ENCODE measurements around the gene LRRN4CL.
A peak's percentile ranks its signal among the peaks of the same experiment; 100 is the strongest.
"Not testable (repeated sequence)": the region's sequence is repeated elsewhere in the genome, so short reads cannot be mapped to it uniquely, and the experiment has no call there.

The LRRN4CL gene

GRCh38 chr11:62709247-62710000 is 20.1 kb upstream of the LRRN4CL start:
- peak; percentile 91 for DNase-seq (ENCODE audit: low read depth, low spot score)

DNA sequence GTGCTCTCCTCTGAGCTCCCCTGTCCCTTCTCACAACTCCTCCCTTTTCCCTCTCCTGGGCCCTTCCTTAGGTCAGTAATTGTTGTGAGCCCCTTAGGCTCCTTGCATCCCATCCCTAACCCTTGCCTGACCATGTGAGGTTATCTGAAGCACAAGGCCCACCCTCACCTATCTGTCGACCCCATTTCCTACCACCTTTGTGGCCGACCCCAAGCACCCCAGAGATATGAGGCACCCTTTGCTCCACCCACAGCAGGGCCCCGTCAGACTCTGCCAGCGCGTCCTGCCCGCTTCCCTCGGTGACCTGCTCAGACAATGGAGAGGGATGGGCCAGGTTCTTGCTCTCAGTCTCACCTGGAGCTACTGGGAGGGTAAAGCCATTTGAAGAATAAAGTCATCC is 19.5 kb upstream of the LRRN4CL start:
- DNase-seq (ENCODE audit: low read depth, low spot score), result no peak

DNA sequence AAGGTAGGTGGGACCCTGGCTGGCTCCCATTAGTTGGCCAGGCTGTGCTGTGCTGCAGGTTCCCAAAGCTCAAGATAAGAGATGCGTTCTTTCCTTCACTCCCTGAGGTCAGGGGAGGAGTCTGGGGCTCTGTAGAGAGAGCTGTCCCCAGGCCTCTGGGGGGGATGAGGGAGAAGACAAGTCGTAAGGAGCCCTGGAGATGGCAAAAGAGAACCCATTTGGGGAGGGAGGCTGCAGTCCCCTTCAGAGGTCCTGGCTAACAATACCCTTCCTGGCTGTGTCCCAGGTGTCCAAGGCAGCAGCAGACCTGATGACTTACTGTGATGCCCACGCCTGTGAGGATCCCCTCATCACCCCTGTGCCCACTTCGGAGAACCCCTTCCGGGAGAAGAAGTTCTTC is 19.1 kb upstream of the LRRN4CL start:
- no peak for DNase-seq (ENCODE audit: low read depth, low spot score)

DNA sequence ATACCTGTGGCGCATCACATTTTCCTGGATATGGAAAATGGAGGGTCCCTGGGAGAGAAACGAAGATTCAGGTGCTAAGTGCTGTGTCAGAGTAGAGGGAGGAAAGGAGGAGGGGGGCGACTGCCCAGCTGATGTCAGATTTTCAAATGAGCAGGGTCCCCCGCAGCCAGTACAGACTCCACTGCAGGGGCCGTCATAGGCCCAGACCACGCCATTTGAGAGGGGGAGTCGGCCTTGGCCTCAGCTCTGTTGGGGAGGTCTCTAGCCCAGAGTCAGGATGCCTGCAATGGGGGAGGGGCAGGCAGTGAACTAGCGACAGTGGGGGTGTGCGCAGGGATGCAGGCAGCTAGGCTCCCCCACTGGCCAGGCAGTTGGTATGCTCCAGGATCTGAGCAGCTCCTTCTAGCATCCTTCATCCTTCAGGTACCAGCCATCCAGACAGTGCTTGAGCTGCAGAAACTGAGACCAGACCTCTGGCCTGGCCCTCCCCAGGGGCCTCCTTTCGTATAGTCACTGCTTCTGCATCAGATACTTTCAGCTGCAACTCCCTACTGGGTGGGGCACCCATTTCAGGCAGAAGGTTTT is 18.0 kb upstream of the LRRN4CL start, which contains the start of the genes BSCL2 and GNG3:
Gene BSCL2, minus strand, starts transcription at position 148 of the 585 bp plus-strand sequence. CDS start 229 bp downstream, outside the sequence.
Gene GNG3, plus strand, starts transcription at position 400 of the 585 bp plus-strand sequence. CDS start 620 bp downstream, outside the sequence.
- no peak for DNase-seq (ENCODE audit: low read depth, low spot score)

DNA sequence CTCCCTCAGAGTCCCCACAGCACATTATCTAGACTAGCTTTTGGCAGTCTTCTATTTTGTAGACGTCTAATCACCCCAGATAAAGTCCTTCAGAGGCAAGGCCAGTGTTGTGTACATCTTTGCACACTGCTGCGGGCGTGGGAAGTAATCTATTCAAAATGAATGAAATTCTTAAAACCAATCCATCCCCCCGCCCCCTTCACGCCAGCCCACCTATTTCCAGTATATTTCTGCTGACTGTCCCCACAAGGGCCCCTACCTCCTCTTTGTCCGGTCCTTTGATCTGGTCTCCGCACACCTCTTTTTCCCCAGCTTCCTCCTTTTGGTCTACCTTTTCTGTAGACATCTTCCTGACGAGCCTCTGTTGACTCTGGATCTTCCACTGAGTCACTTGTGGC is 17.5 kb upstream of the LRRN4CL start:
- DNase-seq (ENCODE audit: low read depth, low spot score), result no peak

DNA sequence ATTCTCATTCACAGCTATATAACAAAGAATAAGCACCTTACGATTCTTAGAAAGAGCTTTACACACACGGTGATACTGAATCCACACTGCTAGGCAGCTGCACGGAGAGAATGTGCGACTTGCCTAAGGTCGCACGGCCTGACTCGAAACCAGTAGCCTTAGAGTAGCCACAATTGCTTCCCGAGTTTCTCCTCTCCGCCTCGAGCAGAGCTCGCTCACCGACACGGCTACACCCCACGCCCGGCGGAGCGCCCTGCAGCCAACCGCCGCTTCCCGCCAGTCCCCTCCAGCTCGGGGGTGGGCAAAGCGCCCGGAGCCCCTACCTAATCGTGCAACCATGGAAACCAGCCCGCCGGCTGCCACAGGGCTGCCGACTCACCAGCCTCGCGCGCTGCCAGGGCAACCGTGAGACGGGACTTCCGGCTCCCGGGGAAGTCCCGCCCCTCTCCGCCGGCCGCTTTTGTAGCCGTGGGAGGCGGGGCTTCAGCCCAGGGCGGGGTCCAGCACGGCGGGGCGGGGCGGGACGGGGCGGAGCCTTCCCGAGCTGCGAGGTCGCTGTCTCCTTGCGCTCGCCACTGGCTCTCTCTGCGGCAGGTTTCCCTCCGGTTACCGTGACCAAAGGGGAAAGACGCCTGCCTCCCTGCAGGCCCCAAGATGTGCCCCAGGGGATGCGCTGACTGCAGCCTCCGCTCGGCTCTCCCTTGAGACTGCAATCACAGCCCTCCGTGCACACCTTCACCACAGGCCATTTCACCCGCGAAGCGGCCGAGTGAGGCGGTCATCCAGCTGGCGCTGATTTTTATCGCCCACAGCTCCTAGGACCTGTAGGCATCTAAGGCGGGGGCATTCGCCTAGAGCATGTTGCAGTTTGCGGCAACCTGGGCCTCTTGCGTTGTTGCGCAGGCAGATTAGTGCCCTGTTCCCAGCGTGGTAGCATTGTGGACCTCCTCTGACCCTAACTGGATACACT is 16.8 kb upstream of the LRRN4CL start:
- DNase-seq (ENCODE audit: low read depth, low spot score), result peak; percentile 58

- no peak for DNase-seq (ENCODE audit: low read depth, low spot score)
Observed at GRCh38 chr11:62705413-62705812, 16.1 kb upstream of the LRRN4CL start.

DNA sequence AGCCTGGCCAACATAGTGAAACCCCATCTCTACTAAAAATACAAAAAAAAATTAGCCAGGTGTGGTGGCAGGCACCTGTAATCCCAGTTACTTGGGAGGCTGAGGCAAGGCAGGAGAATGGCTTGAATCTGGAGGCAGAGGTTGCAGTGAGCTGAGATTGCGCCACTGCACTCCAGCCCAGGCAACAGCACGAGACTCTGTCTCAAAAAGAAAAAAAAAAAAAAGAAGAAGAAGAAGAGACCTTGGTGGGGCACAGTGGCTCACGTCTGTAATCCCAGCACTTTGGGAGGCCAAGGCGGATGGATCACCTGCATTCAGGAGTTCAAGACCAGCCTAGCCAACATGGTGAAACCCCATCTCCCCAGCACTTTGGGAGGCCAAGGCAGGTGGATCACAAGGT is 14.6 kb upstream of the LRRN4CL start:
- DNase-seq (ENCODE audit: low read depth, low spot score), result not testable (repeated sequence)

GRCh38 chr11:62702246-62702645 is 12.9 kb upstream of the LRRN4CL start:
- DNase-seq (ENCODE audit: low read depth, low spot score), result no peak

- no peak for DNase-seq (ENCODE audit: low read depth, low spot score)
Observed at GRCh38 chr11:62694455-62695167, 5.3 kb upstream of the LRRN4CL start.

DNA sequence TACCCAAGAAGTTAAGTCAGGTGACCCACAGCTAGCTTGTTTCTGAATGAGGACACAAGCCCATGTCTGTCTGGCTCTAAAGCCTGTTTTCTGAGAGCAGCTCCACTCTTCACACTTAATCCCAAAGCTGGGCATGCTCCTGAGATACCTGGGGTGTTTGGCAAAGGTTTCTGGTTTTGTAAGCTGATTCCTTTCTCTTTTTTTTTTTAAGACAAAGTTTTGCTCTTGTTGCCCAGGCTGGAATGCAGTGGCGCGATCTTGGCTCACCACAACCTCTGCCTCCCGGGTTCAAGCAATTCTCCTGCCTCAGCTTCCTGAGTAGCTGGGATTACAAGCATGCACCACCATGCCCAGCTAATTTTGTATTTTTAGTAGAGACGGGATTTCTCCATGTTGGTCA is 4.3 kb upstream of the LRRN4CL start:
- DNase-seq (ENCODE audit: low read depth, low spot score), result not testable (repeated sequence)

- DNase-seq (ENCODE audit: low read depth, low spot score), result no peak
Observed at GRCh38 chr11:62688491-62688890, 839 bp downstream of the LRRN4CL start.

DNA sequence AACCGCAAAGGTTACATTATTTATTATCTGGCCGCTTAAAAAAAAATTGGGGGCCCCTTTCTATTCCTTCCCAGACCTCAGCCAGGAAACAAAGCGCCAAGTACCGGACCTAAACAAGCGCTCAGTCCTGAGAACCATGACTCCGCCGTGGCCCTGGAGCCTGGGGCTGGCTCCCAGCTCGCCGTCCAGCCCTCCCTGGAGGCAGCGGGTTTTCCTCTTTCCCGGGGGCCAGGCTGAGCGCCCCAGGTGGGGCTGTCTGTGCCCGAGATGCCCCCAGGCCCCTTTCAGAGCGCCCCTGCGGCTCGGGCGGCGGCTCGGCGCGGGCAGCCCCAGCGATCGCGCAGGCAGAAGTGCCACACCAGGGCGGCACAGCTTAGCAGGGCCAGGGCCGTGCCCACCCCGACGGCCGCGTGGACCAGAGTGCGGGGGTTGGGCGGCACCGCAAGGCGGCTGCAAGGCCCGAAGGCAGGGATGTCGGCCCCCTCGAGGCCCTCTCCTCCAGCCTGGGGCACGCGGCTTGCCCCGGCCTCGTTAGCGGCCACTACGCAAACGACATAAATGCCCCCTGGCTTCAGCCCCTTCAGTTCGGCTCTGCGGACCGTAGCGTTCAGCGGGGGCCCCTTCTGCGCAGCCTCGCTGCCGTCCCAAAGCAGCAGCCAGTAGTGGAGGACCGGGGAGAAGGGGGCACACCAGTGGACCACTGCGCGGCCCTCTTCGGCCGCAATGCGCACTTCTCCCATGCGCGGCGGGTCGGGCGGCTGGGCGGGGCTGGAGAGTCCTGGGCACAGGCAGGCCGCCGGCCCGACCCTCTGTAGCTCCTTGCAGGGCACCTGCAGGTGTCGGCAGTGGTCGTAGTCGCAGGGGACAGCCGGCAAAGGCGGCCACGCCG is 1.6 kb downstream of the LRRN4CL start:
- DNase-seq (ENCODE audit: low read depth, low spot score), result no peak

GRCh38 chr11:62682518-62682917 is 6.8 kb downstream of the LRRN4CL start:
- DNase-seq (ENCODE audit: low read depth, low spot score), result no peak

DNA sequence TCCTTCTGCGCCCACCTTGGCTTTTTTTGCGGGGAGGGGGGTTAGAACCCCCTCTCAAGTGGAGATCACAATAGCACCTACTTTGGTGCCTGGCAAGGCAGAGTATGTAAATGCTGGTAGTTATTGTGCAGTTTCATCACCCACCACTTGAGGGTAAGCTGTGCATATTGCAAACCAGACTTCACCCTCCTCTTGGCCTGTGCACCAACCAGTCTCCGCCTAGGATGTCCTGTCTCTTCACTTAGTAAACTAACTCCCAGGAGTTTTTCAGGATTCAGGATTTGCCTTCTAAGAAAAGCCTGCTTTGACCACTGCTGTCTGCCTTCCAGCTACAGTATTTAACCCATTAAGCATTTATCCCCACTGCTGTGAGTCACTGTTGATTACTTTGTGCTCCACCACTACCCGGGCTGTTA is 8.5 kb downstream of the LRRN4CL start:
- DNase-seq (ENCODE audit: low read depth, low spot score), result no peak

DNA sequence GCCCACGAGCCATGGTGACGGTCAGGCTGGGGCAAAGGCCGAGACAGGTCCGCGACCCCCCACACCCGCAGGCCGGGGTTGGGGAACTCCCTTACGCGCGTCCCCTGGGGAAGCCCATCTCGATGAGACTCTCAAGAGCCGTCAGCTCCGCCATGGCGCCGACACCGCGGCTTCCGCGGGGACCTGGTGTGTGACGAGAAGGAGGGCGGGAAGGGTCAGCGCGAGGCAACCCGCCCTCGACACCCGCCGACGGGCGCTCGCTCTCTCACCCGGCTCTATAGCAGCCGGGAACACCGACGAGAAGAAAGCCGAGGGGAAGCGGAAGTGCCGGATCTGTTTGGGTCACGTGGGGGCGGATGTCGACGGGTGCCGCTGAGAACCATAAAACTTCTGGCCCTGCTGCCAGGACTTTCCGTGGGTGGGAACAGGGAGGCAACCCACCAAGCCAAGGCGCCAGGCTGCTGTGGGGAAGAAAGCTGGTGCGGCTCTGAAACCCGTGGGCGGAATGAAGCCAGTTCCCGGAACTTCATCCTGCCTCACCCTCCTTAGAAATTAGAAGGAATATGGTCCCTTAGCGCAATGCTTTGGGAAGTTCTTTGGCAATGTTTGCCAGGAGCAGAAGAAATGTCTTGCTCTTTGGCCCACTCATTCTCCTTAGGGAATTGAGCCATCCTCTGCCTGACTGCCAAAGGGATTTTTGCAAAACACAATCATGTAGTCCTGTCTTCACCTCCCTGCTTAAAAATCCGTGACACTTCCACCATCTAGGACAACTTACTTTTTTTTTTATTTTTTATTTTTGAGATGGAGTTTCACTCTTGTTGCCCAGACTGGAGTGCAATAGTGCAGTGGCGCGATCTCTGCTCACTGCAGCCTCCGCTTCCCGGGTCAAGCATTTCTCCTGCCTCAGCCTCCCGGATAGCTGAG is 10.3 kb downstream of the LRRN4CL start, which contains the start of gene UBXN1:
Gene UBXN1, minus strand, starts transcription at position 304 of the 927 bp plus-strand sequence. Its CDS starts 150 bp downstream, at position 154.
- peak; percentile 63 for DNase-seq (ENCODE audit: low read depth, low spot score)

DNA sequence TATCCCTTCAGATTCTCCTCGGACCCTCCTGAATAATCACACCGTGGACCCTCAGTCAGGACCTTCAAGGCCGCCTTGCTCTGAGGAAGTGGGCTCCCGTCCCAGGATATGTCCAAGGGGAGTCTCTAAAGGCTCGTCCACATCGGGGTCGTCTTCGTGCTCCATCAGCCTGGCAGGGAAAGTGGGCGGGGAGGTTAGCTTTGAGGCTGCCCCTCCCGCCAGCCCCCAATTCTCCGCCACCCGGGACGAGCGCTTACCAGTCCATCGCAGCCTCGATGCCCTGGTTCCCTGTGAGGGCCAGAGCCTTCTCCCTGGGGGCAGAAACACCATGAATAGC is 10.9 kb downstream of the LRRN4CL start:
- DNase-seq (ENCODE audit: low read depth, low spot score), result no peak

DNA sequence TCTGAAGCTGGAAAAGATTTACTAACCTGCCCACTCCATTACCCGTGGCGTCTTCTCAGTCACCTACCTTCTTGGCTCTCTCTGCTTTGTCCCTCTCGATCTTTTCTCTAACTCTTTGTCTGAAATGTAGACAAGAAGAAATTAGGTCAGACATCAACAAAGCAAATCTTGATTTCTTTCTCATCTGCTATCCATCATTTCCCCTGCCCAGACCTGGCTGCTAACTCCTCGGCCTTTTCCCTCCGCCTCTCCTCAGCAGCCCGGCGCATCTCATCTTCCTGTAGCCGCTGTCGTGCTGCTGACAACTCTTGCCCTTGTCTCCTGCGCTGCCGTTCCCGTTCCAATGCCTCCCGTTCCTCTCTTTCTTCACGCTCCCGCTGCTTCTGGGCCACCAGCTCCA is 11.6 kb downstream of the LRRN4CL start:
- DNase-seq (ENCODE audit: low read depth, low spot score), result no peak

- DNase-seq (ENCODE audit: low read depth, low spot score), result no peak
Observed at GRCh38 chr11:62677156-62677555, 12.2 kb downstream of the LRRN4CL start.
